K562 (cell line): ENCODE results near the gene CERS4.

Experiments
- CREB3 ChIP-seq: fragments of 450-650 bp; conservative IDR thresholded peaks from 2 replicates; pipeline ENCODE4 v1.6.1; 2016; ENCODE audit warnings: missing genetic modification characterization, low read depth, mild to moderate bottlenecking, missing compliant biosample characterization, moderate library complexity
- POLR2A ChIP-seq: fragments of 450-650 bp; conservative IDR thresholded peaks from 2 replicates; pipeline ENCODE4 v1.6.1; 2016
- STAT6 ChIP-seq: sonication (generic); formaldehyde crosslinking; IDR thresholded peaks from 2 replicates; pipeline ENCODE4 v1.8.1; 2023; ENCODE audit warnings: mild to moderate bottlenecking, missing genetic modification reagents
- YY1 ChIP-seq, 3 experiments: IDR thresholded peaks; 2 replicates each; pipeline ENCODE4 v1.6.1; 2011; ENCODE audit warnings: low read length in 2 of 3, mild to moderate bottlenecking in 2 of 3, moderate library complexity in 2 of 3, borderline replicate concordance in 1 of 3, control low read depth in 1 of 3, low read depth in 1 of 3; ENCODE audit not compliant: insufficient read depth in 3 of 3, insufficient replicate concordance in 2 of 3, control insufficient read depth in 1 of 3, insufficient read length in 1 of 3; ENCODE audit errors: extremely low read depth in 1 of 3
- ZZZ3 ChIP-seq: fragments of 450-650 bp; IDR thresholded peaks from 2 replicates; pipeline ENCODE4 v1.6.1; 2016; ENCODE audit warnings: antibody characterized with exemption, mild to moderate bottlenecking, moderate library complexity

- TF ChIP-seq STAT6 (CRISPR knock-in tag) = no peak
- no peak for TF ChIP-seq POLR2A
- no peak for TF ChIP-seq YY1 (IDR thresholded peaks at IDR 0.05; ENCODE audit: borderline replicate concordance in 1 of 3, control insufficient read depth in 1 of 3, extremely low read depth in 1 of 3, insufficient read depth in 3 of 3, insufficient read length in 1 of 3, insufficient replicate concordance in 2 of 3, low read depth in 1 of 3, low read length in 2 of 3)
- TF ChIP-seq CREB3 (tag) = no peak
- TF ChIP-seq ZZZ3 = no peak
These were observed 23.7 kb upstream of the CERS4 start for GRCh38 chr19:8185343-8186068.
